Ascending aorta (tissue), 2 donors: ENCODE results near the gene ITM2C. TPM values are rescaled to one million over a fixed set of nuclear protein-coding genes. Genes with fewer than 3 reads are reported as not detected.
A peak's percentile ranks its signal among the peaks of the same experiment; 100 is the strongest.

Experiments
- DNase-seq, 2 donors: peaks; one replicate each; pipeline ENCODE4 v3.0.0-alpha.2; 2019; ENCODE audit warnings: low spot score in 2 of 2
- H3K27ac ChIP-seq, 2 donors: fragments of 200-600 bp; sonication (generic); one replicate each; pipeline ENCODE4 v1.5.1; 2016 to 2017; ENCODE audit warnings: mild to moderate bottlenecking in 1 of 2
- H3K27me3 ChIP-seq: fragments of 200-600 bp; sonication (generic); one replicate; pipeline ENCODE4 v1.5.1; 2017
- H3K36me3 ChIP-seq, 2 donors: fragments of 200-600 bp; sonication (generic); one replicate each; pipeline ENCODE4 v1.5.1; 2016
- H3K4me1 ChIP-seq, 2 donors: fragments of 200-600 bp; sonication (generic); one replicate each; pipeline ENCODE4 v1.5.1; 2016 to 2017; ENCODE audit warnings: mild to moderate bottlenecking in 1 of 2
- H3K4me3 ChIP-seq, 2 donors: fragments of 200-600 bp; sonication (generic); one replicate each; pipeline ENCODE4 v1.5.1; 2016 to 2017; ENCODE audit warnings: mild to moderate bottlenecking in 1 of 2
- H3K9me3 ChIP-seq, 2 donors: fragments of 200-600 bp; sonication (generic); one replicate each; pipeline ENCODE4 v1.5.1; 2016
- CTCF ChIP-seq, 3 experiments: fragments of 200-600 bp in 2 of 3; fragments of 450-650 bp in 1 of 3; sonication (generic) in 2 of 3; IDR thresholded peaks; one replicate each; pipeline ENCODE4 v1.5.1; 2016 to 2019; ENCODE audit warnings: antibody characterized with exemption in 3 of 3, mild to moderate bottlenecking in 1 of 3, moderate library complexity in 1 of 3
- intact Hi-C: fragments of 100-400 bp; cut with DNase I; formaldehyde crosslinking; loops from one replicate; pipeline ENCODE4 v1.15.1; 2023
- total RNA-seq: library from RNA; depleted of rRNA; stranded (reverse); fragments of >200 nt; gene quantifications from one replicate; pipeline ENCODE4 v1.1.0, GENCODE V29; 2016

ITM2C gene
- total RNA-seq, 1 donor from 2014 or later, result 84.9 TPM

GRCh38 chr2:230866756-230867523 lies 2.2 kb downstream of the ITM2C start:
- Histone ChIP-seq H3K36me3 (no peaks in the 10 kb centered on the region), H3K27ac (peak overlapping the region; percentile 31 to 57), H3K27me3 (no peaks in the 10 kb centered on the region), H3K9me3 (no peaks in the 10 kb centered on the region), H3K4me3 (peak overlapping the region in 1 of 2 donors; percentile 84), H3K4me1 (peaks cover 3 to 25% of the 10 kb centered on the region in 2 donors)
- peak in 1 of 3 experiments; percentile 8 for TF ChIP-seq CTCF (IDR thresholded peaks at IDR 0.05)
- intact Hi-C loops, result loop anchor here (5.0 kb wide), 2 partner anchors 155 to 190 kb away; partner anchors contain the start of genes CAB39 and PSMD1
- no peak for DNase-seq

- no peak for TF ChIP-seq CTCF (IDR thresholded peaks at IDR 0.05)
- intact Hi-C loops, result loop anchor here (5.0 kb wide), 2 partner anchors 156 to 189 kb away; partner anchors contain the start of genes CAB39 and PSMD1
- Histone ChIP-seq H3K36me3 (no peaks in the 10 kb centered on the region), H3K4me1 (peaks cover 3 to 27% of the 10 kb centered on the region in 2 donors), H3K27me3 (no peaks in the 10 kb centered on the region), H3K9me3 (no peaks in the 10 kb centered on the region), H3K4me3 (no peak overlapping the region), H3K27ac (no peak overlapping the region)
- DNase-seq, result peak in 1 of 2 donors; percentile 61
Observed at GRCh38 chr2:230868161-230868946, 3.6 kb downstream of the ITM2C start.

GRCh38 chr2:230868947-230869913 lies 4.5 kb downstream of the ITM2C start:
- peak in 1 of 2 donors; percentile 49 for DNase-seq
- H3K4me3 ChIP-seq, result no peak overlapping the region
- peaks cover 3 to 27% of the 10 kb centered on the region in 2 donors for H3K4me1 ChIP-seq
- no peak overlapping the region for H3K27ac ChIP-seq
- no peaks in the 10 kb centered on the region for H3K27me3 ChIP-seq
- no peak for TF ChIP-seq CTCF (IDR thresholded peaks at IDR 0.05)
- no peaks in the 10 kb centered on the region for H3K9me3 ChIP-seq
- no peaks in the 10 kb centered on the region for H3K36me3 ChIP-seq
- intact Hi-C loops, result loop anchor here (5.0 kb wide), 2 partner anchors 157 to 188 kb away; partner anchors contain the start of genes CAB39 and PSMD1

- Histone ChIP-seq H3K9me3 (no peaks in the 10 kb centered on the region), H3K27me3 (no peaks in the 10 kb centered on the region), H3K27ac (peak overlapping the region; percentile 51 to 60), H3K36me3 (no peaks in the 10 kb centered on the region), H3K4me3 (peak overlapping the region in 1 of 2 donors; percentile 31), H3K4me1 (peaks cover 3 to 27% of the 10 kb centered on the region in 2 donors)
- DNase-seq, result peak in 1 of 2 donors; percentile 59
- intact Hi-C loops, result loop anchor here (5.0 kb wide), 2 partner anchors 158 to 187 kb away; partner anchors contain the start of genes CAB39 and PSMD1
- no peak for TF ChIP-seq CTCF (IDR thresholded peaks at IDR 0.05)
Observed at GRCh38 chr2:230869914-230870543, 5.3 kb downstream of the ITM2C start.
